Measurements from ENCODE around the gene C1orf167.

Gene C1orf167

DNA sequence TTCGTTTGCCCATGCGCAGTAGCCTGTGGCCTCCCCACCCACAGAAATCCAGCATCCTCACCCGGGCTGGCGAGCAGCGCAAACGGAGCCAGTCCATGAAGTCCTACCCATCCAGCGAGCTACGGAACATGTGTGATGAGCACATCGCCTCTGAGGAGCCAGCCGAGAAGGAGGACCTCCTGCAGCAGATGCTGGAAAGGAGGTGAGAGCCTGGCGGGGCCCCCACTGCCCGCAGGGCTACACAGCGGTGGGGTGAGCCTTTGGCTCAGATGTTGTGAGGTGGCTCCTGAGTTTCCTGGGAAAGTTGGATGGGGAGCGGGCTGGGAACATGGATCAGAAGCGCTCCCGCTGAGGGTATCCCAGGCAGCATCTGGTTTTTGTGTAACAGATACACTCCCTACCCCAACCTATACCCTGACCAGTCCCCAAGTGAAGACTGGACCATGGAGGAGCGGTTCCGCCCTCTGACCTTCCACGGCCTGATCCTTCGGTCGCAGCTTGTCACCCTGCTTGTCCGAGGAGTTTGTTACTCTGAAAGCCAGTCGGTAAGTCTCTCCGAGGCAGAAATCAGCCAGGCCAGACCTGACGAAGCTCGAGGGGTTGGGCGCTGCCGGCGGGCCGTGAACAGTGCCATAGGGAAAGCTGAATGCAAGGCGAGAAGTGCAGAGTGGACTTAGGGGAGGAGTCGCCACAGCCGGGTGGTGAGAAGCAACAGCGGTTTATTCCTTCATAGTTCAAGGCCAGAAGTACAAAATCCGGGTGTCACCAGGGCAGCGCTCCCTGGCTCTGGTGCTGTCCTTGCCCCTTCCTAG is 75.2 kb downstream of the C1orf167 start:
- DNase-seq (ENCODE audit: low read depth) = no peak

DNA sequence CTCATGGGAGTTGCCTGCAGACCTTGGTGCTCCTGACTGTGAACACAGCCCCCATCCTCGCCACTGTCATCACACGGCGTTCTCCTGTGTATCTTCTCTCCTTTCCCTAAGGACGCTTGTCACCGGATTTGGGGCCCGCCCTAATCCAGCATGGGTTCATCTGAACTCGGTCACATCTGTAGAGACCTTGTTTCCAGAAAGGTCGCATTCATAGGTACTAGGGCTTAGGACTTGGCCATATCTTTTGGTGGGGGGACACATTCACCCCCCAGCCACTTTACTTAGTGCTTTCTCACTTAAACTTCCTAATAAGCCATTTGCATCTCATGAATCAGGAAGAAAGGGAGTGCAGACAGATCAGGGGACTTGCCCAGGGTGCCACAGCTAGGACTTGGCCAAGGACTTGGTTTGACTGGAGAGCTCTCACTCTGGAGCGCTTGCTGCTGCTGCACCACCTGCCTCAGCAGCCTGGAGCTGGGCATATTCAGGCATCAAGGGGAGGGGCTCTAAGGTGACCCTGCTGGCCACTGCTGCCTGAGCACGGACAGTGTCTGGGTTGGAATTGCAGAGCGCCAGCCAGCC is 75.9 kb downstream of the C1orf167 start:
- no peak for DNase-seq (ENCODE audit: low read depth)

GRCh38 chr1:11838349-11839272 is 76.6 kb downstream of the C1orf167 start:
- peak; percentile 53 for DNase-seq (ENCODE audit: low read depth)

Data from CMK (cell line).